ENCODE results near the gene BANP.
"Not testable (repeated sequence)": the region's sequence is repeated elsewhere in the genome, so short reads cannot be mapped to it uniquely, and the experiment has no call there.

The BANP gene

DNA sequence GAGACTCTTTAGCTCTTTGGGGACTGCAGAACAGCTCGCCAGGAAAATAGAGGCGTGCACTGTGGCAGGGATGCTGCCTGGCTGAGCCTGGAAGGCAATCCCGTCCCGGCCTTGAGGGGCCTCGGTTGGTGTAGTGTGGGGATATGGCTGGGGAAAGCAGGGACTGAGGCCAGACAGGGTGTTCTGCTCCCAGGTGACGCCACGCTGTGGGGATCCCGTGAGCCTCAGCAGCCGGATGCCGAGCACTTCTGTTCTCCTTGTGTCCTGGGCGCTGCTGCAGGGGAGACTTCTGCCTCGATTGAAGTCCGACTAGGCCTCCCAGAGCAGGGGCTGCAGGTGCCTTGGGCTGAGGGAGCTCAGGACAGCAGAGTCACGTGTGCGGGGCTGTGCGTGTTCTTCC lies 72.6 kb downstream of the BANP start:
- TF ChIP-seq, protein P1, sequence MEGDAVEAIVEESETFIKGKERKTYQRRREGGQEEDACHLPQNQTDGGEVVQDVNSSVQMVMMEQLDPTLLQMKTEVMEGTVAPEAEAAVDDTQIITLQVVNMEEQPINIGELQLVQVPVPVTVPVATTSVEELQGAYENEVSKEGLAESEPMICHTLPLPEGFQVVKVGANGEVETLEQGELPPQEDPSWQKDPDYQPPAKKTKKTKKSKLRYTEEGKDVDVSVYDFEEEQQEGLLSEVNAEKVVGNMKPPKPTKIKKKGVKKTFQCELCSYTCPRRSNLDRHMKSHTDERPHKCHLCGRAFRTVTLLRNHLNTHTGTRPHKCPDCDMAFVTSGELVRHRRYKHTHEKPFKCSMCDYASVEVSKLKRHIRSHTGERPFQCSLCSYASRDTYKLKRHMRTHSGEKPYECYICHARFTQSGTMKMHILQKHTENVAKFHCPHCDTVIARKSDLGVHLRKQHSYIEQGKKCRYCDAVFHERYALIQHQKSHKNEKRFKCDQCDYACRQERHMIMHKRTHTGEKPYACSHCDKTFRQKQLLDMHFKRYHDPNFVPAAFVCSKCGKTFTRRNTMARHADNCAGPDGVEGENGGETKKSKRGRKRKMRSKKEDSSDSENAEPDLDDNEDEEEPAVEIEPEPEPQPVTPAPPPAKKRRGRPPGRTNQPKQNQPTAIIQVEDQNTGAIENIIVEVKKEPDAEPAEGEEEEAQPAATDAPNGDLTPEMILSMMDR (conservative IDR thresholded peaks at IDR 0.05) = no peak
- no peak overlapping the region for H3K27ac ChIP-seq

- not testable (repeated sequence) for H3K27ac ChIP-seq
These were observed 73.4 kb downstream of the BANP start for GRCh38 chr16:88024491-88025085.

DNA sequence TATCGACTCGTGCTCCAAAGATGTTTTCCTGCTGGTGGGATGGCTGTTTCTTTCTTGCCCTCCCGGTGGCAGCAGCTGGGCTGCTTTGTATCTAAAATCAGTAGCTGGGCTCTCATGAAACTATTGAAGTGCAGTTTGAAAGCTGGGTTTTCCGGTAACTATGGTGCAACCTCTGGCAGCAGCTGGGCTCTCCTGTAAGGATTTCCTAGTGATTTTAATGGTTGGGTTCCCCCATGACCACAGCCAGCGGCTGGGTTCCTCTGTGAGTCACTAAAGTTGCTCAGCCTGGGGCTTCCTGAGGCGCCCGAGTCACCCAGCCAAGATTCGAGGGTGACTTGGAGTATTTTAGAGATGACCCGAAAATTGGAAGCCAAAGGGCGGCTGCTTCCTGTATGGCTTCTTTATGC lies 73.9 kb downstream of the BANP start:
- H3K27ac ChIP-seq = not testable (repeated sequence)

- H3K27ac ChIP-seq = not testable (repeated sequence)
These were observed 74.8 kb downstream of the BANP start for GRCh38 chr16:88025828-88026555.

DNA sequence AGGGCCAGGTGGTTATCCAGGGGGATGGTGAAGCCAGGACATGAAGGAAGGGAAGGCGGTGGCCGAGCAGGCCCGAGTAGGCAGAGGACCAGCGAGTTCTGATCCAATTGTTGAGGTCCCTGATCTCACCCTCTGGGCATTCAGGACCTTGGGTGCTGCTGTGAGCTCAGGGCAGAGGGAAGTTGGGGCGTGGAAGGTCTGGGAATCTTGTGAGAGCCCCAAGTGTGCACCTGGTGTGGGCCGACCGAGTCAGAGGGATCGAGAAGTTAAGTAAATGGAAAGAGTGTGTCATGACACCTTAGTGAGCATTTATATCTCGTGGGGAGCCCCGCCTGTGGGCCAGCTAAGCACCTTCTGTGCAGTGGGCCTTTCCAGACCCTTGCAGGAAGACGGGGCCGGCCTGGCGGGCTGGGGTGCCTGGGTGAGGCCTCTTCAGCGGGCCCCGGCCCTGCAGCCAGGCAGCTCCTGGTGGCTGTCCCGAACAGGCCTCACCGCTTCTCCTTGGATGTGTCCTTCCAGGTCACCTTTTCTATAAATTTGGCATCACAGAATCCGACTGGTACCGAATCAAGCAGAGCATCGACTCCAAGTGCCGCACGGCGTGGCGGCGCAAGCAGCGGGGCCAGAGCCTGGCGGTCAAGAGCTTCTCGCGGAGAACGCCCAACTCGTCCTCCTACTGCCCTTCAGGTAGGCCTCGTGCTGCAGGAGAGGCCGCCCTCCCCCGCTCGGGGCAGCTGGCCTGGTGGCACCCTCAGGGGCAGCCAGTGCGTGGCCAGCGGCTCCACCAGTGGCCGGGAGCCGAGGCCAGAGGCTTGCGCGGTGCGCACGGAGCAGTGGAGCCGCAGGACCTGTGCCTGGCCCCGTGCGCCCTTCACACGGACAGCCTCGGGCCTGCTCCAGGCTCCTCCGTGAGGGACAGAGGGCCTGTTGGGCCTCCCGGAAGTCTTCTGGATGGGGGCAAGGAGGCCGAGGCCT lies 76.0 kb downstream of the BANP start:
- TF ChIP-seq, protein P1 (conservative IDR thresholded peaks at IDR 0.05) = no peak

GRCh38 chr16:88028177-88028930 lies 77.1 kb downstream of the BANP start:
- H3K27ac ChIP-seq = not testable (repeated sequence)

More for the DNA sequence above, 76.0 kb downstream of the BANP start:
- no peak overlapping the region for H3K27ac ChIP-seq

GRCh38 chr16:88030498-88030897 lies 79.3 kb downstream of the BANP start:
- TF ChIP-seq, protein P1 (conservative IDR thresholded peaks at IDR 0.05) = no peak
- no peak overlapping the region for H3K27ac ChIP-seq

GRCh38 chr16:88030961-88031360 lies 79.7 kb downstream of the BANP start:
- not testable (repeated sequence) for H3K27ac ChIP-seq

GRCh38 chr16:88033003-88033740 lies 81.9 kb downstream of the BANP start:
- not testable (repeated sequence) for H3K27ac ChIP-seq

GRCh38 chr16:88034770-88035169 lies 83.5 kb downstream of the BANP start:
- H3K27ac ChIP-seq = no peak overlapping the region
- TF ChIP-seq, protein P1 (conservative IDR thresholded peaks at IDR 0.05) = no peak

Data from VCaP (cell line).